ENCODE data around the gene SYNPO2. TPM values are rescaled to one million over a fixed set of nuclear protein-coding genes. Genes with fewer than 3 reads are reported as not detected.

Gene SYNPO2
- total RNA-seq, 1 donor from 2014 or later, result 0.09 TPM

DNA sequence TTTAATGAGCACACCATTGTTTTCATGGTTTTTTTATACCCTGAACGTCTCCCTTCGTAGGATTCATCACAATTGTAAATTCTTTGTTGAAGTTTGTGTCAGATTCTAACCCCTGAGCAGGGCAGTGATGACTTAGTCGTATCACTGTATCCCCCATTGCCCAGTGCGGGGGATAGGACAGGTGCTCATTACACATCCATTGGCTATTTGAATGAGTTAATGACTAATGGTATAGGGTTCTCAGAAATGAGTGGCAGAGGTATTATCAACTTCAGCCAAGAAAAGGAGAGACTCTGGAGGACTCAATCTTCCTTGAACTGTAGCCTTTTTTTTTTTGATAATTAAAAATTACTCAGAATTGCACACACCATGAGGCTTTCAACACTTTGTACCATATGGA, 64.6 kb downstream of the SYNPO2 start:
- Mint-ChIP-seq H3K27me3 (ENCODE audit: insufficient read depth, low read depth) (no peaks in the 10 kb centered on the region), H3K27ac (no peak overlapping the region), H3K4me1 (no peaks in the 10 kb centered on the region), H3K4me3 (no peak overlapping the region), H3K9me3 (no peaks in the 10 kb centered on the region), H3K36me3 (no peaks in the 10 kb centered on the region)
- Histone ChIP-seq H3K4me1 (no peaks in the 10 kb centered on the region), H3F3A (ENCODE audit: low read depth) (no peaks in the 10 kb centered on the region), H3K9me3 (ENCODE audit: low read depth) (no peaks in the 10 kb centered on the region), H3K36me3 (no peaks in the 10 kb centered on the region), H3K27ac (no peak overlapping the region), H4K20me1 (ENCODE audit: low read depth) (no peaks in the 10 kb centered on the region), H2AFZ (replicated peaks) (no peak overlapping the region), H3K79me2 (ENCODE audit: low read depth) (no peaks in the 10 kb centered on the region), H3K9ac (no peak overlapping the region), H3K4me3 (no peak overlapping the region), H3K4me2 (no peak overlapping the region), H3K27me3 (no peaks in the 10 kb centered on the region)
- no peak for DNase-seq (ENCODE audit: low spot score)
- TF ChIP-seq EZH2phosphoT487 (IDR thresholded peaks at IDR 0.05), result no peak
- TF ChIP-seq EZH2 (IDR thresholded peaks at IDR 0.05), result no peak
- TF ChIP-seq, protein P1, sequence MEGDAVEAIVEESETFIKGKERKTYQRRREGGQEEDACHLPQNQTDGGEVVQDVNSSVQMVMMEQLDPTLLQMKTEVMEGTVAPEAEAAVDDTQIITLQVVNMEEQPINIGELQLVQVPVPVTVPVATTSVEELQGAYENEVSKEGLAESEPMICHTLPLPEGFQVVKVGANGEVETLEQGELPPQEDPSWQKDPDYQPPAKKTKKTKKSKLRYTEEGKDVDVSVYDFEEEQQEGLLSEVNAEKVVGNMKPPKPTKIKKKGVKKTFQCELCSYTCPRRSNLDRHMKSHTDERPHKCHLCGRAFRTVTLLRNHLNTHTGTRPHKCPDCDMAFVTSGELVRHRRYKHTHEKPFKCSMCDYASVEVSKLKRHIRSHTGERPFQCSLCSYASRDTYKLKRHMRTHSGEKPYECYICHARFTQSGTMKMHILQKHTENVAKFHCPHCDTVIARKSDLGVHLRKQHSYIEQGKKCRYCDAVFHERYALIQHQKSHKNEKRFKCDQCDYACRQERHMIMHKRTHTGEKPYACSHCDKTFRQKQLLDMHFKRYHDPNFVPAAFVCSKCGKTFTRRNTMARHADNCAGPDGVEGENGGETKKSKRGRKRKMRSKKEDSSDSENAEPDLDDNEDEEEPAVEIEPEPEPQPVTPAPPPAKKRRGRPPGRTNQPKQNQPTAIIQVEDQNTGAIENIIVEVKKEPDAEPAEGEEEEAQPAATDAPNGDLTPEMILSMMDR (IDR thresholded peaks at IDR 0.05), result no peak

DNA sequence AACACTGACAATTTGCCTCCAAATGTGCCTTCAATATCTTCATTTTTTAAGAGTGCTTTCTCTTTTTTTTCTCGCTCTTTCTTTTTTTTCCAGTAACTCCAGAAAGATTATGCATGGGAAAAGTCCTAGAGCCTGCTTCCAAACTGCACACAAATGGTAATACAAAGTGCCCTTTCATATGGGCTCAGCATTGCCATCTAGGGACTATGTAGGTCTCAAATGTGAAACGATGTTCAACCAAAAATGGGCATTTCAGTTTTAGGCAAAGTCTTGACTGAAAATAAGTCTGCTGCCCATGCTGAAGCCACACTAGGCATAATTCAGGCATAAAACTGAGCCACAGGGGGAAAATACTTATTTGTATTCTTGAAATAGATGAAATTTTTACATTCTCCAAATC, 65.6 kb downstream of the SYNPO2 start:
- Mint-ChIP-seq H3K4me3 (no peak overlapping the region), H3K4me1 (no peaks in the 10 kb centered on the region), H3K36me3 (no peaks in the 10 kb centered on the region), H3K27ac (no peak overlapping the region), H3K9me3 (no peaks in the 10 kb centered on the region), H3K27me3 (ENCODE audit: insufficient read depth, low read depth) (no peaks in the 10 kb centered on the region)
- Histone ChIP-seq H3K4me2 (no peak overlapping the region), H3K4me1 (no peaks in the 10 kb centered on the region), H3K9me3 (ENCODE audit: low read depth) (no peaks in the 10 kb centered on the region), H3K4me3 (no peak overlapping the region), H4K20me1 (ENCODE audit: low read depth) (no peaks in the 10 kb centered on the region), H2AFZ (replicated peaks) (no peak overlapping the region), H3K79me2 (ENCODE audit: low read depth) (no peaks in the 10 kb centered on the region), H3F3A (ENCODE audit: low read depth) (no peaks in the 10 kb centered on the region), H3K36me3 (no peaks in the 10 kb centered on the region), H3K9ac (no peak overlapping the region), H3K27me3 (no peaks in the 10 kb centered on the region), H3K27ac (no peak overlapping the region)
- DNase-seq (ENCODE audit: low spot score), result no peak
- TF ChIP-seq, protein P1 (IDR thresholded peaks at IDR 0.05), result no peak
- TF ChIP-seq EZH2 (IDR thresholded peaks at IDR 0.05) (no peak), EZH2phosphoT487 (IDR thresholded peaks at IDR 0.05) (no peak)

DNA sequence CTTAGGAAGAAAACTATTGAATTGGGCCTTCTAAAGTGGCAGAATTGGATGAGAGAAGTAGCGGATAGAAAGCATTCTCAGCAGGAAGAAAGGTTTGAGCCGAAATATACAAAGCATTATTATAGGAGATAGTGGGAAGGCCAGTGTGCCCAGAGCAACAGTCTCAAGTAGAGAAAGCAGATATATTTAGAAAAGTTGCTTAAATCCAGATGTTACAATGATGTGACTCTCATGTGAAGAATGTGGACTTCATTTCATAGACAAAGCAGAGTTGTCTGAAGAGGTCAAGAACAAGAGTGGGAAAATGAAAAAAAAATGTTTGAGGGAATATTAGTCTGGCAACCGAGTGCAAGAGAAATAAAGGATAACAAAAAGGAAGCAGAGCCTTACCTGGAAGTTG, 66.9 kb downstream of the SYNPO2 start:
- no peaks in the 10 kb centered on the region for H3K9me3 ChIP-seq (ENCODE audit: low read depth)
- Mint-ChIP-seq H3K9me3 (no peaks in the 10 kb centered on the region), H3K4me3 (no peak overlapping the region), H3K27ac (no peak overlapping the region), H3K4me1 (no peaks in the 10 kb centered on the region), H3K27me3 (ENCODE audit: insufficient read depth, low read depth) (no peaks in the 10 kb centered on the region), H3K36me3 (no peaks in the 10 kb centered on the region)
- no peaks in the 10 kb centered on the region for H3K79me2 ChIP-seq (ENCODE audit: low read depth)
- no peak overlapping the region for H3K4me3 ChIP-seq
- TF ChIP-seq, protein P1 (IDR thresholded peaks at IDR 0.05), result no peak
- no peak for TF ChIP-seq EZH2phosphoT487 (IDR thresholded peaks at IDR 0.05)
- no peak for TF ChIP-seq EZH2 (IDR thresholded peaks at IDR 0.05)
- H3K9ac ChIP-seq, result no peak overlapping the region
- no peak overlapping the region for H3K27ac ChIP-seq
- no peak for DNase-seq (ENCODE audit: low spot score)
- H3K4me1 ChIP-seq, result no peaks in the 10 kb centered on the region
- no peaks in the 10 kb centered on the region for H3K27me3 ChIP-seq
- H3K36me3 ChIP-seq, result no peaks in the 10 kb centered on the region
- H3K4me2 ChIP-seq, result no peak overlapping the region
- no peaks in the 10 kb centered on the region for H4K20me1 ChIP-seq (ENCODE audit: low read depth)
- no peaks in the 10 kb centered on the region for H3F3A ChIP-seq (ENCODE audit: low read depth)
- H2AFZ ChIP-seq (replicated peaks), result no peak overlapping the region
